SK-N-SH treated with all-trans-retinoic acid at 6 μM for 48 hours (cell line): ENCODE results near the gene SLC22A3.

Experiments
- CREB5 ChIP-seq: fragments of 250-450 bp; sonication (Bioruptor Pico); IDR thresholded peaks from 2 replicates; pipeline ENCODE4 v1.5.1; 2020; ENCODE audit warnings: low read depth, mild to moderate bottlenecking, moderate library complexity
- ESRRG ChIP-seq: fragments of 250-450 bp; sonication (Bioruptor Pico); IDR thresholded peaks from 2 replicates; pipeline ENCODE4 v1.6.1; 2021; ENCODE audit warnings: mild to moderate bottlenecking
- OSR1 ChIP-seq: fragments of 250-450 bp; sonication (Bioruptor Pico); IDR thresholded peaks from 2 replicates; pipeline ENCODE4 v1.8.0; 2022; ENCODE audit warnings: moderate library complexity, mild to moderate bottlenecking, inconsistent platforms
- PATZ1 ChIP-seq: fragments of 250-450 bp; sonication (Bioruptor Pico); IDR thresholded peaks from 2 replicates; pipeline ENCODE4 v1.8.0; 2020; ENCODE audit warnings: mild to moderate bottlenecking, moderate library complexity, borderline replicate concordance
- POU6F1 ChIP-seq: fragments of 250-450 bp; sonication (Bioruptor Pico); IDR thresholded peaks from 2 replicates; pipeline ENCODE4 v1.8.0; 2021; ENCODE audit warnings: low read depth, mild to moderate bottlenecking, moderate library complexity, borderline replicate concordance
- RARB ChIP-seq: fragments of 250-450 bp; sonication (Bioruptor Pico); IDR thresholded peaks from 2 replicates; pipeline ENCODE4 v1.8.0; 2021; ENCODE audit warnings: mild to moderate bottlenecking, moderate library complexity
- TCF4 ChIP-seq: fragments of 250-450 bp; sonication (Bioruptor Pico); IDR thresholded peaks from 2 replicates; pipeline ENCODE4 v1.8.0; 2021; ENCODE audit warnings: mild to moderate bottlenecking, moderate library complexity, borderline replicate concordance
- ZC3H10 ChIP-seq: fragments of 250-450 bp; sonication (Bioruptor Pico); IDR thresholded peaks from 2 replicates; pipeline ENCODE4 v1.5.1; 2021; ENCODE audit warnings: mild to moderate bottlenecking, moderate library complexity
- ZFP3 ChIP-seq: fragments of 250-450 bp; sonication (Bioruptor Pico); IDR thresholded peaks from 2 replicates; pipeline ENCODE4 v1.5.0; 2020; ENCODE audit warnings: mild to moderate bottlenecking, moderate library complexity
- ZFP30 ChIP-seq: fragments of 450-650 bp; formaldehyde crosslinking; IDR thresholded peaks from 2 replicates; pipeline ENCODE4 v1.5.0; 2022; ENCODE audit warnings: mild to moderate bottlenecking, moderate library complexity

- TF ChIP-seq ZFP3 (CRISPR knock-in tag) (no peak), ZC3H10 (no peak), CREB5 (CRISPR knock-in tag) (no peak), RARB (CRISPR knock-in tag) (no peak), ESRRG (CRISPR knock-in tag) (no peak), OSR1 (CRISPR knock-in tag) (no peak), PATZ1 (CRISPR knock-in tag) (no peak), POU6F1 (CRISPR knock-in tag) (no peak), ZFP30 (CRISPR knock-in tag) (no peak), TCF4 (CRISPR knock-in tag) (no peak)
These were observed 82.0 kb downstream of the SLC22A3 start for GRCh38 chr6:160430203-160430602.
